Smooth muscle cell (in vitro differentiated cells): ENCODE measurements around the gene SH2D7. TPM values are rescaled to one million over a fixed set of nuclear protein-coding genes. Genes with fewer than 3 reads are reported as not detected.

ENCODE experiments used
- DNase-seq: peaks from one replicate; lab custom pipeline; 2025; ENCODE audit not compliant: unreplicated experiment; lab: John Stamatoyannopoulos, UW
- H2AFZ ChIP-seq: fragments of 200-600 bp; sonication (generic); 2 replicates; pipeline ENCODE4 v1.6.0; 2016; ENCODE audit warnings: antibody characterized with exemption, low read depth, mild to moderate bottlenecking
- H3F3A ChIP-seq: fragments of 200-600 bp; sonication (generic); 2 replicates; pipeline ENCODE4 v1.6.0; 2017; ENCODE audit warnings: antibody characterized with exemption, low read depth
- H3K27ac ChIP-seq: fragments of 200-600 bp; sonication (generic); 2 replicates; pipeline ENCODE4 v1.5.1; 2016; ENCODE audit warnings: low read depth, mild to moderate bottlenecking
- H3K27me3 ChIP-seq: fragments of 200-600 bp; sonication (generic); 2 replicates; pipeline ENCODE4 v1.6.1; 2016; ENCODE audit warnings: low read depth, mild to moderate bottlenecking
- H3K36me3 ChIP-seq: fragments of 200-600 bp; sonication (generic); 2 replicates; pipeline ENCODE4 v1.5.1; 2016; ENCODE audit warnings: low read depth
- H3K4me1 ChIP-seq: fragments of 200-600 bp; sonication (generic); 2 replicates; pipeline ENCODE4 v1.5.1; 2016; ENCODE audit warnings: low read depth
- H3K4me2 ChIP-seq: fragments of 200-600 bp; sonication (generic); 2 replicates; pipeline ENCODE4 v1.6.0; 2016; ENCODE audit warnings: mild to moderate bottlenecking
- H3K4me3 ChIP-seq: fragments of 200-600 bp; sonication (generic); 2 replicates; pipeline ENCODE4 v1.5.1; 2016; ENCODE audit warnings: mild to moderate bottlenecking
- H3K79me2 ChIP-seq: fragments of 200-600 bp; sonication (generic); 2 replicates; pipeline ENCODE4 v1.6.0; 2016; ENCODE audit warnings: low read depth, mild to moderate bottlenecking
- H3K9ac ChIP-seq: fragments of 200-600 bp; sonication (generic); 2 replicates; pipeline ENCODE4 v1.6.0; 2016; ENCODE audit warnings: low read depth
- H3K9me3 ChIP-seq: fragments of 200-600 bp; sonication (generic); replicated peaks from 2 replicates; pipeline ENCODE4 v1.5.1; 2016; ENCODE audit warnings: low read depth
- H4K20me1 ChIP-seq: fragments of 200-600 bp; sonication (generic); 2 replicates; pipeline ENCODE4 v1.6.0; 2016; ENCODE audit warnings: low read depth
- CTCF ChIP-seq: fragments of 200-600 bp; sonication (generic); IDR thresholded peaks from 2 replicates; pipeline ENCODE4 v1.5.1; 2017; ENCODE audit warnings: borderline replicate concordance, mild to moderate bottlenecking, antibody characterized with exemption; ENCODE audit not compliant: insufficient read depth, poor library complexity, severe bottlenecking
- WGBS: methylation state at CpG from one replicate; pipeline ENCODE4 v1.1.7; 2016; ENCODE audit warnings: low lambda C conversion rate; 5-methylcytosine and 5-hydroxymethylcytosine counted together
- polyA plus RNA-seq: library from polyadenylated mRNA; unstranded; fragments of >200 nt; fragmentation: Nextera tagmentation; extraction: Ambion mirVana; gene quantifications from 2 replicates; pipeline ENCODE4 v1.2.1, GENCODE V29; 2016
- total RNA-seq: library from RNA; depleted of rRNA; stranded (reverse); fragments of >200 nt; gene quantifications from 2 replicates; pipeline ENCODE4 v1.2.3, GENCODE V29; 2014

Gene SH2D7
- total and polyA plus RNA-seq, 2 experiments from 2014 or later = 0.07 TPM; not detected in 1

- no peak for DNase-seq
- Histone ChIP-seq H3K79me2 (peaks cover 78% of the 10 kb centered on the region), H3K9me3 (no peaks in the 10 kb centered on the region), H3K9ac (peak overlapping the region; percentile 79), H3K27me3 (no peaks in the 10 kb centered on the region), H3K4me3 (no peak overlapping the region), H3F3A (peaks cover 27% of the 10 kb centered on the region), H3K36me3 (no peaks in the 10 kb centered on the region), H4K20me1 (peaks cover 97% of the 10 kb centered on the region), H3K4me1 (peaks cover 50% of the 10 kb centered on the region), H3K27ac (peak overlapping the region; percentile 95), H2AFZ (no peak overlapping the region), H3K4me2 (peak overlapping the region; percentile 80)
- 83% methylated on average over 2 of the region's 2 CpGs for WGBS
- TF ChIP-seq CTCF = no peak
These were observed 27.8 kb upstream of the SH2D7 start for GRCh38 chr15:78064544-78064943.

- Histone ChIP-seq H3K27me3 (no peaks in the 10 kb centered on the region), H3K4me2 (peak overlapping the region; percentile 80), H3K4me3 (peak overlapping the region; percentile 28), H3K9ac (peak overlapping the region; percentile 79), H4K20me1 (peaks cover 97% of the 10 kb centered on the region), H3K4me1 (peaks cover 50% of the 10 kb centered on the region), H3K79me2 (peaks cover 78% of the 10 kb centered on the region), H3F3A (peaks cover 27% of the 10 kb centered on the region), H3K27ac (peak overlapping the region; percentile 95), H3K9me3 (no peaks in the 10 kb centered on the region), H3K36me3 (no peaks in the 10 kb centered on the region), H2AFZ (no peak overlapping the region)
- no peak for DNase-seq
- WGBS = 25% methylated on average over 5 of the region's 5 CpGs
- TF ChIP-seq CTCF = no peak
These were observed 27.0 kb upstream of the SH2D7 start for GRCh38 chr15:78065284-78065872.

GRCh38 chr15:78065973-78066946 lies 26.1 kb upstream of the SH2D7 start:
- H3K36me3 ChIP-seq = no peaks in the 10 kb centered on the region
- TF ChIP-seq CTCF = no peak
- H3K79me2 ChIP-seq = peaks cover 78% of the 10 kb centered on the region
- no peaks in the 10 kb centered on the region for H3K9me3 ChIP-seq
- peak overlapping the region; percentile 78 for H3K4me2 ChIP-seq
- H3K9ac ChIP-seq = peak overlapping the region; percentile 19
- 74% methylated on average over 7 of the region's 7 CpGs for WGBS
- peak overlapping the region; percentile 95 for H3K27ac ChIP-seq
- H3K4me1 ChIP-seq = peaks cover 52% of the 10 kb centered on the region
- H3F3A ChIP-seq = peaks cover 27% of the 10 kb centered on the region
- no peak for DNase-seq
- H3K27me3 ChIP-seq = no peaks in the 10 kb centered on the region
- peaks cover 97% of the 10 kb centered on the region for H4K20me1 ChIP-seq
- no peak overlapping the region for H3K4me3 ChIP-seq
- no peak overlapping the region for H2AFZ ChIP-seq
